Measurements from ENCODE around the gene PDE4A.

DNA sequence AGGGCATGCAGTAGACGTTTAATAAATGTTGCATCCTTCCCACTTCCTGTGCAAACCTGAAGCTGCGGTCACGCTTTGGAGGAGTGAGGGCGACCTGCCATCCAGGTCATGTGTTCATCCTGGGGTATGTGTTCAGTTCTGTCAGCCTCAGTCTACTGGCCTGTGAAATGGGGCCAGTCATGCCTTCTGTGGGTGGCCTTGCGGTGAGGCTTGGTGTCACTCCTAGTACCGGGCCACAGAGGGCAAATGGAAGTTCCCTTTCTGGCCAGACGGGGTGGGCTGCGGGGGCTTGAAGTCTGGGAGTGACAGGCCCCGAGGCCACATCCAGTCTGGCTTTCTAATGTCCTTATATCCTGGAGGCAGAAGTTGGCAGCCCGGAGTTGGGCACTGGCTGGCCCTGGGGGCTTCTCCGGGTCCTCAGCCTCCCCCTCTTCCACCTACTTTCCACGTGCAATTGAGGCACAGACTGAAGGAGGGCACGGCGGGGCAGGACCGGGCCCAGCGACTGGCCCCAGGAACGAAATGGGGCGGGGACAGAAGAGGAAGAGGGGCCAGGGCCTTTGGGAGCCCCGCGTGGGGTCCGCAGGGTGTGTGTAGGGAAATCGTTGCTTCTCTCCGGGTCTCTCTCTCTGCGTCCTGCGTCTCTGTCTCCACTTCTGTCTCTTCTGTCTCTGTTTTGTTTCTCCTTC is 11.1 kb downstream of the PDE4A start:
- TF ChIP-seq, protein P1, sequence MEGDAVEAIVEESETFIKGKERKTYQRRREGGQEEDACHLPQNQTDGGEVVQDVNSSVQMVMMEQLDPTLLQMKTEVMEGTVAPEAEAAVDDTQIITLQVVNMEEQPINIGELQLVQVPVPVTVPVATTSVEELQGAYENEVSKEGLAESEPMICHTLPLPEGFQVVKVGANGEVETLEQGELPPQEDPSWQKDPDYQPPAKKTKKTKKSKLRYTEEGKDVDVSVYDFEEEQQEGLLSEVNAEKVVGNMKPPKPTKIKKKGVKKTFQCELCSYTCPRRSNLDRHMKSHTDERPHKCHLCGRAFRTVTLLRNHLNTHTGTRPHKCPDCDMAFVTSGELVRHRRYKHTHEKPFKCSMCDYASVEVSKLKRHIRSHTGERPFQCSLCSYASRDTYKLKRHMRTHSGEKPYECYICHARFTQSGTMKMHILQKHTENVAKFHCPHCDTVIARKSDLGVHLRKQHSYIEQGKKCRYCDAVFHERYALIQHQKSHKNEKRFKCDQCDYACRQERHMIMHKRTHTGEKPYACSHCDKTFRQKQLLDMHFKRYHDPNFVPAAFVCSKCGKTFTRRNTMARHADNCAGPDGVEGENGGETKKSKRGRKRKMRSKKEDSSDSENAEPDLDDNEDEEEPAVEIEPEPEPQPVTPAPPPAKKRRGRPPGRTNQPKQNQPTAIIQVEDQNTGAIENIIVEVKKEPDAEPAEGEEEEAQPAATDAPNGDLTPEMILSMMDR (IDR thresholded peaks at IDR 0.05): no peak
- TF ChIP-seq POLR2A (IDR thresholded peaks at IDR 0.05): no peak

All from ovary (tissue), 3 donors.